Panc1 (cell line): Measurements from ENCODE around the gene MMP14.

ENCODE experiments used
- CTCF ChIP-seq: fragments of 450-650 bp; IDR thresholded peaks from 2 replicates; pipeline ENCODE4 v1.5.1; 2017; ENCODE audit warnings: mild to moderate bottlenecking
- POLR2AphosphoS5 ChIP-seq: IDR thresholded peaks from 2 replicates; pipeline ENCODE4 v1.6.1; 2012; ENCODE audit warnings: mild to moderate bottlenecking, low read depth, low read length, moderate library complexity
- REST ChIP-seq, 2 experiments: IDR thresholded peaks; 2 replicates each; pipeline ENCODE4 v1.6.1; 2011 to 2012; ENCODE audit warnings: low read depth in 2 of 2, control low read depth in 1 of 2, low read length in 1 of 2, mild to moderate bottlenecking in 1 of 2, moderate library complexity in 1 of 2; ENCODE audit not compliant: insufficient read depth in 1 of 2
- SIN3A ChIP-seq: IDR thresholded peaks from 2 replicates; pipeline ENCODE4 v1.6.1; 2012; ENCODE audit warnings: low read depth, mild to moderate bottlenecking, low read length, moderate library complexity, borderline replicate concordance; ENCODE audit not compliant: insufficient read depth
- TCF7L2 ChIP-seq: IDR thresholded peaks from 2 replicates; pipeline ENCODE4 v1.6.1; 2011; ENCODE audit warnings: mild to moderate bottlenecking, low read depth, low read length, inconsistent platforms

GRCh38 chr14:22896760-22897159 is 60.4 kb downstream of the MMP14 start:
- TF ChIP-seq CTCF (no peak), REST (IDR thresholded peaks at IDR 0.05; ENCODE audit: insufficient read depth in 1 of 2, low read depth in 2 of 2, low read length in 1 of 2) (no peak), TCF7L2 (no peak), POLR2AphosphoS5 (no peak), SIN3A (no peak)
